HG03378 (cell line): Measurements from ENCODE around the gene GREB1L.
"Not testable (repeated sequence)": the region's sequence is repeated elsewhere in the genome, so short reads cannot be mapped to it uniquely, and the experiment has no call there.

ENCODE experiments used
- ATAC-seq: cut with Tn5 transposase; IDR thresholded peaks from one replicate; pipeline ENCODE4 v1.9.1; 2021; ENCODE audit warnings: mild to moderate bottlenecking, moderate library complexity; ENCODE audit not compliant: unreplicated experiment

GREB1L gene

DNA sequence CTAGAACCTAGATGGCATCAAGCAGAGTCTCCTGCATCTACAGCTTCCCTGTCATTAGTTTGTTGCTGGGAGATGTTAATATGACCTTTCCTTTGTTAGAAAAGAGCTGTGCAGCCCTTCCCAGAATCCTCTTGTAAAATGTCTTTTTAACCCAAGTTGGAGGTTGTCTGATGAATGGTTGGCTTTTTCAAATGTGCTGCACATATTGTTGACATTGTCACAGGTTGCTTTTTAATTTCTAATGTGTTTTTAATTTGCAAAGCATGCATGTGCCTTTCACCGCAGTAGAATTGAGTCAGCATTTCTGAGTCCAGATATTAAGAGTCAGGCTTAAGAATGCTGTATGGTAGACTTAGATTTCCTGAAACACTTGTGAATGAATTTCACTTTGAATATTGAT lies 120.8 kb downstream of the GREB1L start:
- no peak for ATAC-seq

DNA sequence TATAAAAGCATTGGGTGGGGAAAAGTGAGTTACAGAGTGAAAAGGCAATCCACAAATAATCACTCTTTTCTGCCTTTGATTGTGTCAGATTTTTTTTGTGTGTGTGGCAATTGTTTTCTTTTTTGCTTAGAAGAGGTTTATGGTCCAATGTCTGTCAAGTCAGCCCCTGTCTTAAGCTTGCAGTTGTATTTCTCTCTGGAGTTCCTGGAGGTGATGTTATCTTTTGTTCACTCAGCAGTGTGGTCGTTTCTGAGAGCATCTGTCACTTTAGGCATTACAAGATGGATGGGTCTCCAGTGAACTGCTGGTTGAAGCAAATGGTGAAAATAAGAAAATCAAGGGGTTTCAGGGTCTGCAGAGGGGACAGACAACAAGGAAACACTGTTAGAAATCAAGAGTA lies 121.3 kb downstream of the GREB1L start:
- ATAC-seq: no peak

DNA sequence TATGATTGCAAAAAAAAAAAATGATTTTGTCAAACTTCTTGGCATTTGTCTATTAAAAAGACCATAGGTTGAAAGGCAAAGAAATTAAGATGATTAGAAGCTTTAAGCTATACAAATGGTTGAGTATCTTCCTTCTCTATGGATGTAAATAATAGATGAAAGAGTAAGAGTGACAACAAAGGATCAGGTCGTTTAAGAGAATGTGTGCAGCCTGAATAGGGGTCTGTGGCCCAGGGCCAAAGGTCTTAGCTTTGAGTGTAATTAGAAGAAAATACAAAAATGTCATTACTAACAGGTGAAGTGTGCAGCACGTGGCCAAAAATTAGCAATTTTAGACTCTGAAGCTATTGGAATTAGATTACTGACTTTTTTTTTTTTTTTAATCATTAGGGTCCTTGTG lies 122.4 kb downstream of the GREB1L start:
- ATAC-seq: no peak

DNA sequence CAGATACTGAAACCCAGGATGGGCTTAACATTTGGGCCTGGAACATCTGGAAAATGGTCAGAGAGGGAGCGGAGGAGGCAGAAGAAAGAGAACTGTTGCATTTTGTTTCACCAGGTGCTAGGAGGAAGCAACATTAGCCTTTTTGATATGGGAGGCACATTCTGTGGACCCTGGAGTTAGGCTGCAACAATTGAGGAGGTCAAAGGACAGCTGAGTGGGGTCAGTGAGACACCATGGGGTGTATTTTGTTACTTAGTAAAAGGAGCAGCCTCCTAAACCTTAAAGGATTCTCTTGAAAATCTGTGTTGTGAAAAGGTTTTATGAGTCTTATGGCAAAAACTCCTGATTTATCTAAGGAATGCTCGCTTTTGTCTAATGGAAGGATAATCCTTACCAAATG lies 124.9 kb downstream of the GREB1L start:
- ATAC-seq: no peak

DNA sequence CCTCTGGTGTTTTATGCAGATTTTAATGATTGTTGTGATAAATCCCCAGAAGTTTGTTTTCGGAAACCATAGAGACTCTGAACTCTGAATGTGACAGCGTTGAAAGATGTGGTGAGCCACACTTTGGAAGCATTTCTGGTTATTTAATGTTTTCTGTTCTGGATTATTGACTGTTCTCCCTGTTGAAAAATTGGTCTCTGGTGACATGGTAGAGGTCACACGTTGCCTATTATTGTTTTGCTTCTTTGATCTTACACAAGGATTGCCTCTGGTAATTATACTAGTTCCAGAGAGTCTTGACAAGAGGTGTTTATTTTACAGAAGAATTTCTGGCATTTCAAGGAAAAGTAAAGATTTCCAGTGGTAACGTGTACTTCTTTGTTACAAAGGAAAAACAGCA lies 127.1 kb downstream of the GREB1L start:
- ATAC-seq: no peak

DNA sequence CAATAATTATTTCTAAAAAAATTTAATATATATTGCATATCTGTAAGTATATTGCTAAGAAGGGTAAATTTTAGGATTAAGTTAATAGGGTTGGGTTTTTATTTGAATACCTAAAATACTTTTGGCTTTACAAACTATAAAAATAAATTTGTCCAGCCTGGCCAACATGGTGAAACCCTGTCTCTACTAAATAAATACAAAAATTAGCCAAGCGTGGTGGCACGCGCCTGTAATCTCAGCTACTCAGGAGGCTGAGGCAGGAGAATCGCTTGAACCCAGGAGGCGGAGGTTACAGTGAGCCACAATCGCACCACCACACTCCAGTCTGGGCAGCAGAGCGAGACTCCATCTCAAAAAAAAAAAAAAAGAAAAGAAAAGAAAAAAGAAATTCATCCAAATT lies 127.6 kb downstream of the GREB1L start:
- ATAC-seq: not testable (repeated sequence)

DNA sequence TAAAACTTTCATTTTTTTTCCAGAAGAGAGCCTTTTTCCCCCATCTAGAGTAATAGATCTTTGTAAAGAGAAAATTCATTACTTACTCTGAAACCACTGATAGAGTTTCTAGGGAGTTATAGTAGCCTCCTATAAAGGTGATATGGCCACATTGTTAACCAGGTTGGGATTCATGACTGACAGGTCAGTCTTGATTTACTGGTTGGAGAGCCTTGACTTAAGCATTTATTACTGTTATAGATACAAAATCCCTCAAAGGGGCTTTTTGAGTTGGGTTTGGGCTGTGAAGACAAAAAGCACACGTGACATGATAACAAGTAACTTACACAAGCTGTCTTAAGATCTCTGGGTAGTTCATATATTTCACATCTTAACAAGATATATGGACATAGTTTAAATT lies 141.0 kb downstream of the GREB1L start:
- ATAC-seq: no peak

DNA sequence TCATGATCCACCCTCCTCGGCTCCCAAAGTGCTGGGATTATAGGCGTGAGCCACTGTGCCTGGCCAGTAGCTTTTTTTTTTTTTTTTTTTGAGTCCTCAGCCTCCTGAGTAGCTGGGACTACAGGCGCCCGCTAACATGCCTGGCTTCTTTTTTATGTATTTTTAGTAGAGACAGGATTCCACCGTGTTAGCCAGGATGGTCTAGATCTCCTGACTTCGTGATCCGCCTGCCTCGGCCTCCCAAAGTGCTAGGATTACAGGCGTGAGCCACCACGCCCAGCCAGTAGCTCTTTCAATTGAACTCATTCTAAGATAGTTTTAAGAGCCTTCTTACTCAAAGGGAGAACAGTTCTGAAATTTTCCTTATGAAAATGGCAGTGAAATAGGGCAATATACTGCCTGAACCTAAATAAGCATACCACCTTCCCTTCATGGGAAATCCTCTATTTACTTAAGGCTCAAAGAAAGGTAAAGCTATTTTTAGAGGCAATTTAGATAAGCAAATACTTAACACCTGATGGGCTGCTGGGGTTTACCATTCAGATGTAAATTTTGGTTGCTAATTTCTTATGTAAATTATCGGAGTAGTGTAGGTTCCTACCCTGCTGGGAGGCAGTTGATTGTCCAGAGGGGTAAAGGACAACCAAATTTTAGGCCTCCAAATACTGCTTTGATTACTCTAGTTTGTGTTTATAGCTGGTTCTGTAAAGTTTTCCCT lies 144.7 kb downstream of the GREB1L start:
- ATAC-seq: no peak

DNA sequence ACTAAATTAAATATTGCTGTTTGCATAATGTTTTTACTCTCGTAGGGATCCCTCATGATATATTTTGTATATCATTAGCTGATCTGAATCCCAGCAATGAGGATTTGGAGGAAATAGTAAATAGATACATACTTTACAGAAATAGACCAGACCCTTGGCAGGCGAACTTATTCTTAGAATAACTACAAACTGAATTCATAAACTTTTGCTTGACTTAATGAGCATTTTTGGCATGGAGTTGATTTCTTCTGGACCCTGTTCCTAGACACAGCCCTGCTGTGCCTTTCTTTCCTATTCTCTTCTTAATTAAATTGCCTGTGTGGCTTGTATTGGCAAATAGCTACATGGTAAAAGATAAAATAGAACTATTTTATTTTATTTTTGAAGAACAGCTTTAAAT lies 145.9 kb downstream of the GREB1L start:
- no peak for ATAC-seq

DNA sequence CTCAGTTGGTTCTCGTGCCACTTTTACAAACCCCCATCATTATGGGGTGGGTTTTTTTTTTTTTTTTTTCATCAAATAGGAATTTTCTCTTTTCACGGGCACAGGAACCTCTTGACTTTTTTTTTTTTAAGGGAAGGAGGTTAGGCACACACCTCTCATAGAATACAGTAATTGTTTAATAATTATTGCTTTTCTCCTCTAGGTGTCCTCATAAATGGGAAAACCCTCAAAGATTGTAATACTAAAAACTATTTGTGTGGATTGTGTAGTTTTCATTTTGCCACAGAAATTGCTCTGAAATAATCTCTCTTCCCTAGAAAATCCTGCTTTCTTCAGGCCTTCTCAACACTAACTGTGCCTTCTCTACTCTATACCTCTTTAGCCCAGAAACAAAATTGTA lies 147.3 kb downstream of the GREB1L start:
- no peak for ATAC-seq

DNA sequence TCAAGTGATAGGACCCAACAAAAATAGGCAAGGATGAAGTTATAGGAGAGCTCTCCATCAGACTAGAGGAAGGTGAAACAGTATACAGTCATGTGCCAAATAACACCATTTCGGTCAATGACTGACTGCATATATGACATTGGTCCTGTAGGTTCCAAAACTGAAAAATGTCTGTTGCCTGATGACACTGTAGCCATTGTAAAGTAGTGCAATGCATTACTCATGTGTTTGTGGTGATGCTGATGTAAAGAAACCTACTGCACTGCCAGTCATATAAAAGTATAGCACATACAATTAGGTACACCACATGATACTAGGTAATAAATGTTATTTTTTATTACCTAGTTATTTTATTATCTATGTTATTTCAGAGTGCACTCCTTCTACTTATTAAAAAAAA lies 147.9 kb downstream of the GREB1L start:
- ATAC-seq: no peak

DNA sequence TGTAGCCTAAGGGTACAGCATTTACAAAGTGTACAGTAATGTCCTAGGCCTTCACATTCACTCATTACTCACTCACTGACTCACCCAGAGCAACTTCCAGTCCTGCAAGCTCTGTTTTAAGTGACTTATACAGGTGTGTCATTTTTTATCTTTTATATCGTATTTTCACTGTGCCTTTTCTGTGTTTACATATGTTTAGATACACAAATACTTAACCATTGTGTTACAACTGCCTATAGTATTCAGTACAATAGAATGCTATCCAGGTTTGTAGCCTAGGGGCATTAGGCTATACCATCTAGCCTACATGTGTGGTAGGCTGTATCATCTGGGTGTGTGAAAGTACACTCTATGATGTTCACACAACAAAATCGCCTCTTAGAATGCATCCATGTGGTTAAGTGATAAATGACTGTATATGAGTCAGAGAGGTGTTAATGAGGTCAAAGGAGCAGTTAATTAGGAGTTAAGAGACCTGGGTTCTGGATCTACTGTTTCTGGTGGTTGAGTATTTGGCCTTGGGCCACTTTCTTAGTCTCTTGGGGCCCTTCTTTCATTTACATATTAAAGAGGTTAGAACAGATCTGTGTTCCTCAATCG lies 149.1 kb downstream of the GREB1L start:
- ATAC-seq: no peak

DNA sequence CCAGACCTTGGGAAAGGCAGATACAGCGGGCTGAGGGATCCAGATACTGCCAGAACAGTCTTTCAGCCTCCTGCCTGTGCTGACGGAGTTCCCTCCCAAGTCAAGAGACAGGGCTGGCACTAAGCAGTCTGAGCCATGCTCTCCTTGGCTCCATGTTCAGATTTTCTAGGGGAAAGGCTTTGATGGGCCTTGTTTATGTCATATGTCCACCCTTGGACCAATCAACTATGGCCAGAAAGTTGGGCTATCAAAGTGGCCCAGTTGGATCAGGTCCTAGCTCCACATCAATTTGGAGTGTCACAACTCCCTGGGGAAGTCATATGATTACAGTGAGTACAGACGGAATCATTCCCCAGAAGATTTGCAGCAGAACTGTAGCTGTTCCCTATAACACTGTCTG lies 152.0 kb downstream of the GREB1L start:
- no peak for ATAC-seq

DNA sequence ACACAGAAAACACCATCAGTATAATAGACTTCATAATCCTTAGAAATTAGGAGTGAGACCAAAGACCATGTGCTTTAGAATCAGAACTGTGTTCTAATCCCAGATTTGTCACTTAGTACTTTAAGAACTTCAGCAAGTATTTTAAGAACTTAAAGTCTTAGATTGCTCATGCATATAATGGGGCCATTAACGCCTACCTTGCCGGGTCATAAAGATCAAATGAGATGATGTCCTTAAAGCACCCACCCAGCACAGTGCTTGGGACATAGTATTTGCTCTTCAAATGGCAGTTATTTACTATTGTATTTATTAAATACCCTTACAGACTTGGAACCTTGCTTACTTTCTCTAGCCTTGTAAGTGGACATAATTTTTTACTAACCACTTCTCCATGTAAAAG lies 156.1 kb downstream of the GREB1L start:
- no peak for ATAC-seq

DNA sequence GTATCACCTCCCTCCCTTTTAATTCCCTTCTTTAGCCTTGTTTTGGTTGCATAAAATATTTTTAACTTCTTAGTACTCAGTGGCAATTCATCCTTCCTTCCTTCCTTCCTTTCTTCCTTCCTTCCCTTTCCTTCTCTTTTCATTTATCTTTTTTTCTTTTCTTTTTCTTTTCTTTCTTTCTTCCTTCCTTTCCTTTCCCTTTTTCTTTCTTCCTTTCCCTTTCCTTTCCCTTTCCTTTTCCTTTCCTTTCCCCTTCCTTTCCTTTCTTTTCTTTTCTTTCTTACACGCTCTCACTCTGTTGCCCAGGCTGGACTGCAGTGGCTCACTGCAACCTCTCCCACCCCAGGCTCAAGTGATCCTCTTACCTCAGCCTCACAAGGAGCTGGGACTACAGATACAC lies 160.2 kb downstream of the GREB1L start:
- no peak for ATAC-seq

DNA sequence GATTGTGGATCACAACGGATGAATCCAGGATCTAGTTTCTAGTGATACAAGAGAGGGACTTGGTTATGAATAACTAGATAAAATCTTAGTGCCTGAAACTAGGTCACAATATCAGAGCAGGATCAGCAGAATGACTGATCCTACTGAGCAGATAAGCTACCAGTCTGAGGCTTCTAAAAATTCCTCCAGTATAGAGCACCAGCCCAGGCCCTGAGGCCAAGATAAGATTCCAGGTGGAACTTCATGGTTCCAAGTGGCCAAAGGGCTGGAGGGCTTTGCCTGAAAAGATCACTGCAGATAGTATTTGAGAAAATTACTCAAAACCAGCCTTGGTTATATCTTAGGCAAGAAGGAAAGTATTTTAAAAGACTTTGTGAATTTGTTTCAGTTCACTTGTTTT lies 162.4 kb downstream of the GREB1L start:
- ATAC-seq: no peak

DNA sequence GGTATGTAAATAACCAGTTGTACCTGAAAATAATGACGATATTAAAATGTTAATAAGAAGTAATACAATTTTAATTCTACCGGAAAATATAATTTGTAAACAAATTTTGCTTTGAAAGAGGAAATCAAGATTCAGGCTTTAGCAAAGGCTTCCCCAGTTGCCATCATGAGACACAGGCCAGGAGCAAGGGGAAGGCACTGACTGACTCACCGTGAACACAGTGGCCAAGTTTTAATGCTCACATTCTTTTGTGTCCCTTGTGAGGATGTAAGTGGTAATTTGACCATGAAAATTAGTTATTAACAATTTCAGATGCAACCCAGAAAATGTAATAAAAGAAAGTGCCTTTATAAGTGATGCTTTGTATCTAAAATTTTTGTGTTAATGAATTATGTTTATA lies 164.1 kb downstream of the GREB1L start:
- no peak for ATAC-seq

DNA sequence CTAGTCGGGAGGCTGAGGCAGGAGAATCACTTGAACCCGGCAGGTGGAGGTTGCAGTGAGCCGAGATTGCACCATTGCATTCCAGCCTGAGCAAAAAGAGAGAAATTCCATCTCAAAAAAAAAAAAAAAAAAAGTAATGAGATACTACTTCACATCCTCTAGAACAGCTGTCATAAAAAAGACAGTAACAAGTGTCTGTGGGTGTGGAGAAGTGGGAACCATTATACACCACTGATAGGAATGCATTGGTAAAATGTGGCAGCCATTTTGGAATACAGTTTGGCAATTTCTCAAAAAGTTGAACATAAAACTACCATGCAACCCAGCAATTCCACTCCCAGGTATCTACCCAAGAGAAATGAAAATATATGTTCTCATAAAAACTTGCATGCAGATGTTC lies 166.6 kb downstream of the GREB1L start:
- ATAC-seq: no peak

DNA sequence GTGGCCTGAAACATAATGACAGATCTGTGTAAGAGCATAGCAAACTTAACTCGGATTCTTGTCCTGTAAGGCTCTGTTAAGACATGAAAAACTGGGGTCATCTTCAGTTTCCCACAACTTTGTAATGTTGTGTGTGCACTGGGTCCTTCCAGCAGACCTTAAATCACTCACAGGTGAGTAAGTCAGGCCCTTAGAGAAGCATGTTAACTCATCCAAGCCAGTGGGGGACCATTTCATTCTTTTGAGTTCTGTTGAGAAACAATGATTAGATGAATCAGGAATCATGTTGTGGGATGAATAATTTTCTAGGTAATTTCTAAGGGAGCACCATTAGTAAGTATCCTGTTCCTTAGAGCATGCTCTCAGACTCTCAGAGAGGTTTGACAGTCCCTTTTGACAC lies 191.4 kb downstream of the GREB1L start:
- ATAC-seq: no peak

DNA sequence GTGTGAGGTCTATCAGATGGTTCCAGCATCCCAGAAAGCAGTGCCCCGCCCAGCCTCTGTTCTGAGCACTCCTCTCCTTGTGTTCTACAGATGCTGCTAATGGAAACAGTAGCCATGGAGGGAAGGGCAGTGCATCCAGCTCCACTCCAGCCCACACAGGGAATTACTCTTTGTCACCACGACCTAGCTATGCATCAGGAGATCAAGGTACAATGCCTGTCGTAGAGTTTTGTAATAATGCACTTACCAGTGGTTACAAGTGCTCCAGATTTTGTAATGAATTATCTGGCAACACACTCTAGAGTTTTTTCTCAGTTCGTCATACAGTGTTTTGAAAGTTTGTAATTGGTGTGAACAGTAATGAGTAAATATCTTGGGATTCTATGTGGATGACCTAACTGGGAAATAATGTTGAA lies 197.4 kb downstream of the GREB1L start:
- ATAC-seq: no peak

DNA sequence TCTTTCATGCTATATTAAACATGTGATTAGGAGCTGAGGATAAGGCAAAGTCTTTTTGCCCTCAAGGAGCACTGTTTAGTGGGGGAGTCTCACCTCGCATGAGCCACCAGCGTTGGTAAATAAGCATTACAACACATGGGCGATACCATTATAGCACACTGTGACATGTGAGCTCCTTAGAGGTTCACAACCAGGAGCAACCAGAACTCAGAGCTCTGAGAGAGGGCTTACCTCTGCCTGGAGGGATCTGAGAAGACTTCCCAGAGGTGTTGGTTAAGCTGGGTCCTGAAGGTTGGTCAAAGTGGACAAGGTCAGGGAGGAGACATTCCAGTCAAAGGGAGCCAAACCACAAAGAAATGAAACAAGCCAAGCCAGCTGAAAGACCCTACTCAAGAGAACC lies 199.6 kb downstream of the GREB1L start:
- no peak for ATAC-seq

DNA sequence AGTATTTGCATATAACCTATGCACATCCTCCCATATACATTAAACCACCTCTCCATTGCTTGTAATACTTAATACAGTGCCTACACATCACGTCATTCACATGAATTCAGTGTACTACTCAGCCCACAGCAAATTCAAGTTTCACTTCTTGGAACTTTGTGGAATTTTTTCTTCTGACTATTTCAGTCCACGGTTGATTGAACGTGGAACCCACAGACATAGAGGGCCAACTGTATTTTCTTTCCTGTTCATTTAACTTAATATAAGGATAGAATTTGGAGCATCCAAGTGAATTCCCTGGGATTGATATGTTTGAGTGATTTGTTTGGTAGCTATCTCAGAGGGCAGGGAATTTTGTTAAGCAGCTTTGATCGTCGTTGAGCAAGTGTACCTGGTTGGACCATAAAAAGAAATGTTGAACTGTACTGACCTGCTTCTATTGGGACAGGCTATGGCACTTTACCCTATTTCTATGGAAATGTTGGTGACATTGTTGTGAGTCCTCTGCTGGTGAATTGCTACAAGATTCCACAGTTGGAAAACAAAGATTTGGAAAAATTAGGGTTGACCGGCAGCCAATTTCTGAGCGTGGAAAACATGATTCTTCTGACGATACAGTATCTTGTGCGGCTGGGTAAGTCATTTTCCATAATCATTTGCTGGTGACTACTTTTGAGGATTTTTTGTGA lies 201.9 kb downstream of the GREB1L start:
- ATAC-seq: no peak
